ENCODE measurements around the gene NEURL1.
"Not testable (repeated sequence)": the region's sequence is repeated elsewhere in the genome, so short reads cannot be mapped to it uniquely, and the experiment has no call there.

NEURL1 gene

DNA sequence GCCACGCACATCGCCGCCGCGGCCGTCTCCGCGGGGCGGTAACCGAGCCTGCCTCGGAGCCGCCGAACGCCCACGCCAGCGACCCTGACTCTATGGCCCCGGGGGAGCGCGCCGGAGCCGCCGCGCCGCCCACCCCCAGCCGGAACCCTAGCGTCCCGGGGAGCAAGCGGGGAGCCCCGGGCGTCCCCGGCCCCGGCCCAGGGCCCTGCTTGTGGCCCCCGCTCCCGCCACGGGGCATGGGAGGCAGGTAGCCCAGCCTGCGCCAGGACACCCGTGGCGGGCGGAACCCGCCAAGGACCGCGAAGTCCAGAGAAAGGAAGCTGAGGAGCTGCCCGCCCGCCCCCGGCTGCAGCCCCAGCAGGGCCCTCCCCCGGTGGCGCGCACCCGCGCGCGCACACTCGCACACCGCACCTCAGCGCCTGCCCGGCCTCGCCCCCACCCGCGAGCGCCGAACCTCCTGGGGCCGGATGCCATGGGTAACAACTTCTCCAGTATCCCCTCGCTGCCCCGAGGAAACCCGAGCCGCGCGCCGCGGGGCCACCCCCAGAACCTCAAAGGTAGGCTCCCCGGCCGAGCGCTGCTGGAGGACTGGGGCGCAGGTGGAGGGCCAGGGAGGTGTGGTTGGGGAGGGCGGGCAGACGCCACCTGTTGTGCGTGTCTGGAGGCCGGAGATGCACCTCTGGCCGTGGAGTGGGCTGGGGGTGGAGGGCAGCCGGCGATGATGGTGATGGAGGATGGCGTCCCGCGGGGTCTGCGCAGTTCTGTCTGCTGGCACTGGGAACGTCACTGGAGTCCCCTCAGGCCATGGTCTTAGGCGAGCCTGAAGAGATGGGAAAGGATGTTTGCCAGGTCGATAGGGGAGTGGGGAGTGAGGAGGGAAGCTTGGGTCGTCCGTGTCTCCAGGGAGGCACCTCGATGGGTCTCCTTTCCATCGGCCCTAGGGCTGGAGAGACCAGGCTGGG lies 692 bp downstream of the NEURL1 start:
- DNase-seq (ENCODE audit: low spot score): peak; percentile 34

DNA sequence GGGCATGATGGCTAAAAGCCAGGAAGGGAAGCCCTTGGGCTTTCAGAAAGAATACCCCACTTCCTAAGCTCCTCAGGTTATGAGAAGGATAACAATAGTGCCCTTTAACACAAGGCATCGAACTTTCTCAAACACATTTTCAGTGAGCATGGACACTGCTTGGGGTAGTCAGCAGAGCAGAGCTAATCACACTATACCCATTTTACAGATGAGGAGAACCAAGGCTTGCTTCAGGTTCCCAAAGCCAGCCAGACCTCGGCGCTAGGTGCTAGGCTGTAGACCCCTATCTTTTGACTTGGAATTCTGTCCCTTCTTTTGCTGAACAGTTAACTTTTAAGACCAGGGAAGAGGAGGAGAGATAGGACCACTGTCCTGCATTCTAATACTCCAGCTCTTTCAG lies 1.8 kb downstream of the NEURL1 start:
- no peak for DNase-seq (ENCODE audit: low spot score)

DNA sequence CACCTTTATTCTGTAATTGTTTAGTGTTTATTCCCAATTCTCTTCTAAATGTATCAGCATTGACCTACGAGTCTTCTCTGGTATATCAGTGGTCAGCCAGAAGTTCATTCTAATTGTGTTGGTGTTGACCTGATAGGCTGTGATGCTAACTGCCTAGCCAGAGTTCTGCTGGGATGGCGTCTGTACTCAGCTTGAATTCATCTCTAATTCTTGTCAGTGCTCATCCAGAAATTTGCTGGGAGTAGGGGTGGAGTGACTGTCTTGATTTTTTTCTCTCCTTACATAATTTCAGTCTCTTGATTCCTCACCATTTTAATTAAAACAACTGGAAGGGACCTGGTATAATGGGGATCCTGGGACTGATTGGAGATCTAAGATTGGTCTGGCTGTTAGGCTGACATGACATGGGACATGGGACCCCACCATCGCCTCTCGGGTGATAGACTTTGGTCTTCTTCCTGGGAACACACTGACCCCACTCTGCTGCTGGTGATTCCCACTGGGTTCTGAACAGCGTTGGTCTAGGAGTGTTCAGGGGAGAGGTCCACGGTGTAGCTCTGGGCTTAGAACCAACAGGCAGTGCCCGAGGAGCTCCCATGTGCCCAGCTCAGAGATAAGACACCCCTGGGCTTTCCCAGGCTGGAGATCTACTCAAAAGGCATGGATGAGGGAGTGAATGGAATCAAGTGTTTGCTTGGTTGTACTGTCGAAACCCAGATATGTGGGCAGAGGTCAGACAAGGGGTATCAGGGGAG lies 3.8 kb downstream of the NEURL1 start:
- peak; percentile 21 for DNase-seq (ENCODE audit: low spot score)

DNA sequence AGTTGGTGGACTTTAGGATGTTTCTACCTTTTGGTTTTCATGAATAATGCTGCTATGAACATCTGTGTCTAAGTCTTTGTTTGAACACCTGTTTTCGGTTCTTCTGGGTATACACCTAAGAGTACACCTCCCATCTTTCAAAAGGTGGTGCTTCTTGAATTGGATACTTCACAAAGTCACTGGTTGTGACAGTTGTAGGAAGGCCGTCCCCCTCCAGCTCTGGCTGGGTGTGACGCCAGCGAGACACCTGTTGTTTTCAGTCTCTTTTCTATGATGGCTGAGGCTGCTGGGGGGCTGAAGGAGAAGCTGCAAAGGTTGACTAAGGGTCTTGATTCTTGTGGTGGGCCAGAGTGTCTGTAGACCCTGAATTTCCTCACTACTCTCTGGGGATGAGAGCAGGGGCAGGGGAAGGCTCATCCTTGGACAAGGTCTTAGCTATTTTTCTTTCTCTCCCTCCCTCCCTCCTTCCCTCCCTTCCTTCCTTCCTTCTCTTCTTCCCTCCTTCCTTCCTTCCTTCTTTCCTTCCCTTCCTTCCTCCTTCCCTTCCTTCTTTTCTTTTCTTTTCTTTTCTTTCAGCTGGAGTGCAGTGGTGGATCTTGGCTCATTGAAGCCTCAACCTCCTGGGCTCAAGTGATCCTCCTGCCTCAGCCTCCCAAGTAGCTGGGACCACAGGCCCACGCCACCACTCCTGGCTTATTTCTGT lies 5.6 kb downstream of the NEURL1 start:
- no peak for DNase-seq (ENCODE audit: low spot score)

DNA sequence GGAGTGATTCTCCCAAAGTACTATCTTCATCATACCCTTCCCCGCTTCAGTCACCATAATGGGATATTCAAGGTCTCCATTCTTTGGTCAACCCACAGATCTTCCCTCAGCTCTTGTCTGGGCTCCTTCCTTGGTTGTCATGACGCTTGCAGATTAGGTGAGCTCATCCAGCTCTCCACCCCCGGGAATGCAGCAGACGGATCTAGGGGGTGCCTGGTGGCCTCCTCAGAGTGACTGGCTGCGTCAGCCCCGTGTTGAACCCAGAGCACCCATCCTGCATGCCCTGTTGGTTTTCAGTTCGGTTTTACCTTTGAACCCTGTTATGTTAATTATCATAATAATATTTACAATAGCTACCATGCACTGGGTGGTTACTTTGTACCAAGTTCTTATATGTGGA lies 6.4 kb downstream of the NEURL1 start:
- DNase-seq (ENCODE audit: low spot score): no peak

DNA sequence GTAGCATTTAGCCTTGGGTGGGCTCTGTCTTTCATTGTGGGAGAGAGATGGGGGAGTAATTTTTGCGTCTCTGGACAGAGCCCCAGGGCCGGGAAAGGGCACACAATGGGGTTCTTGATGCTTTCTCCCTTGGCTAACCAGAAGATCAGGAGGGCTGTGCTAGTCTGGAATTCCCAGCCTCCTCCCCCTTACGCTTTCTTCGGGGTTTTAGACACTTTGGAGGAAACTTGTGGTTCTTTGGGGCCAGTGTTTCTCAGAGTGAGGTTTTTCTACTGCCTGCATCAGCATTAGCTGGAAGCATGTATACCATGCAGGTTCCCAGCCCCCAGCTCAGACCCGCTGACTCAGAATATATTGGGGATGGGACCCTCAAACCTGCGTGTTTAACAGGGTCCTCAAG lies 7.0 kb downstream of the NEURL1 start:
- no peak for DNase-seq (ENCODE audit: low spot score)

DNA sequence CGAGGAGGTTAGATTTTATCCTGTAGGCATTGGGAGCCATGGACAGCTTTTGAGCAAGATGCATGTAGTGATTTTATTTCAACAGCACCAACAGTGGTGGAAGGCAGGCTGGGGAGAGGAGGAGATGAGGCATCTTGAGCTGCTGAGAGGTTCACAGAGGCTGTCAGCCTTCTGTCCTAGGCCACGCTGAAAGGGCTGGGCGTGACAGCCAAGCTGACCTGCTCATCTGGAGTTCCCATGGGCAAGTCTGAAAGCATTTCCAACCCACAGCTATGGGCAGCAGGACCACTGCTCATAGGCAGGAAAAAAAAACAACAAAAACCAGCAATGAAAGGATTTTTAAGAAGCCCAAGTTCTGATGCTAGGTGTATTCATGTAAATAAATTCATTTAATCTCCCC lies 7.7 kb downstream of the NEURL1 start:
- peak; percentile 10 for DNase-seq (ENCODE audit: low spot score)

DNA sequence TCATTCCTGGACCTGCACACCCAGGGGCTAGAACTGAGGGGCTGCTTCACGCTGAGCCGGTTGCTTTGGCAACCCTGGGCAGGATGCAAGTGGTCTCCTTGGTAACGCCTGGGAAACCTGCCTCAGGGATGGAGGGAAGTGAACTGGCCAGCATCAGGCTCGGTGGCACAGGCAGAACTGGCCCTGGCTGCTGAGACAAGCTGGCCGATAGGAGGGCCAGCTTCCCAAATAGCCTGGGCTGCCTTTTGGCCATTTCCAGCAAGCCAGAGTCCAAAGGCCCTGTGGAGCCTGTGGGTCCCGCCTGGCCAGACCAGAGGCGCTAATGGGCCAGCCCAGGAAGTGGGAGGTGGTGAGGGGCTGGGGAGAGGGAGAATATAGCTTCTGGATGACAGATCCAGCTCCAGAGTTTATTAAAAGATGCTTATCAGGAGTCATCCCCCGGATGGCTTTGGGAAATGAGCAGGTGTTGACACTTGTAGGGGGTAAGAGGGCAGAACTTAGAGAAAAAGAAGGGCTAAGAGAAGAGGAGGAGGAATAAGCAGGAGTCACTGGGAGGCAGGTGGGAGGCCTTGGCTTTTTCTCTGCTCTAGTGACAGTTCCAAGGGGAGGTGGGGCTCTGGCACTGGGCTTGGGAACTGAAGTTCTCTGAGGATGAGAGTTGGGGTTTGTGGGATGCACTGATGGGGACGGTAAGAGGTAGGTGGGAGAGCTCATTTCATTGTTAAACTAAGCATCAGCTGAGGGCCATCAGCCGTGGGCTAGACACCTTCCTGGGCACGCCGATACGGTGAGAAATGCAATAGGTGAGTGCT lies 9.6 kb downstream of the NEURL1 start:
- peak; percentile 88 for DNase-seq (ENCODE audit: low spot score)

DNA sequence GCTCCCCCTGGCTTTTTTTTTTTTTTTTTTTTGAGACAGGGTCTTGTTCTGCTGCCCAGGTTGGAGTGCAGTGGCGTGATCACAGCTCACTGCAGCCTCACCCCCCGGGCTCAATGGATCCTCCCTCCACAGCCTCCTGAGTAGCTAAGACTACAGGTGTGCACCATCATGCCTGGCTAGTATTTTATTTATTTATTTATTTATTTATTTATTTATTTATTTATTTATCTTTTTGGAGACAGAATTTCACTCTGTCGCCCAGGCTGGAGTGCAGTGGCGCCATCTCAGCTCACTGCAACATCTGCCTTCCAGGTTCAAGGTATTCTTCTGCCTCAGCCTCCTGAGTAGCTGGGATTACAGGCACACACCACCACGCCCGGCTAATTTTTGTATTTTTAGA lies 10.3 kb downstream of the NEURL1 start:
- not testable (repeated sequence) for DNase-seq (ENCODE audit: low spot score)

DNA sequence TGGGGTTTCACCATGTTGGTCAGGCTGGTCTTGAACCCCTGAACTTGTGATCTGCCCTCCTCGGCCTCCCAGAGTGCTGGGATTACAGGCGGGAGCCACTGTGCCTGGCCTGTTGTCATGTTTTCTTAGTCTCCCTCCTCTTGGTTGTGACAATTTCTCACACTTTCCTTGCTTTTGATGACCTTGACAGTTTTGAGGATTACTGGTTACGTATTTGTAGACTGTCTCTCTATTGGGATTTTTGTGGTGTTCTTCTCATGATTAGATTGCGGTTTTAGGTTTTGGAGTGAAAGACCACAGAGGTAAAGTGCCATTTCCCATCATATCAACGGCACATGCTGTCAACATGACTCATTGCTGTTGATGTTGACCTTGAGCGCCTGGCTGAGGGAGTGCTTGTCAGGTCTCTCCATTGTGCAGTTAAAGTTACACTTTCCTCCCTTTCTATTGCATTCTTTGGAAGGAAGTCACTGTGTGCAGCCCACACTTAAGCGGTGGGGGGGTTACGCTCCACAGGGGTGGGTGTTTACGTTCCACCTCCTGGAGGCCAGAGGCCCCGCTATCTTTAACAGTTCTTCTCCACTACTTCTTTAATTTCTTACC lies 10.8 kb downstream of the NEURL1 start:
- no peak for DNase-seq (ENCODE audit: low spot score)

DNA sequence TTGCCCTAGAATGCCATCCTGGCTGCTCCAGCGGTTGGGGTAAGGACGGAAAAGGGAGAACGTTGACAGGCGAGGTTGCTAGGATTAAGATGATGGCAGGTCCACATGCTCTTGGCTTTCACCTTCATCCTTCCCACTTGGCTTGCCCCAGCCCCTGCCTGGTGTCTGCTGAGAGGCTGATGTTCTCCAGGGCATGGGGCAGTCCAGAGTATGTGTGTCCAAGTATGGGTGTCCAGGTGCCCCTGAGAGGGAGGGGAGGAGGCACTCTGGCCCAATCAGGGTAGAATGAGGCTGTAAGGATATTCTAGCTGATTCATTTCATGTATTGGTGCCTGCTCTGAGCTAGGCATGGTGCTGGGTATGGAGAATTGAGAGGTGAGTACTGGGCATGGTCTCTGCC lies 12.6 kb downstream of the NEURL1 start:
- DNase-seq (ENCODE audit: low spot score): no peak

DNA sequence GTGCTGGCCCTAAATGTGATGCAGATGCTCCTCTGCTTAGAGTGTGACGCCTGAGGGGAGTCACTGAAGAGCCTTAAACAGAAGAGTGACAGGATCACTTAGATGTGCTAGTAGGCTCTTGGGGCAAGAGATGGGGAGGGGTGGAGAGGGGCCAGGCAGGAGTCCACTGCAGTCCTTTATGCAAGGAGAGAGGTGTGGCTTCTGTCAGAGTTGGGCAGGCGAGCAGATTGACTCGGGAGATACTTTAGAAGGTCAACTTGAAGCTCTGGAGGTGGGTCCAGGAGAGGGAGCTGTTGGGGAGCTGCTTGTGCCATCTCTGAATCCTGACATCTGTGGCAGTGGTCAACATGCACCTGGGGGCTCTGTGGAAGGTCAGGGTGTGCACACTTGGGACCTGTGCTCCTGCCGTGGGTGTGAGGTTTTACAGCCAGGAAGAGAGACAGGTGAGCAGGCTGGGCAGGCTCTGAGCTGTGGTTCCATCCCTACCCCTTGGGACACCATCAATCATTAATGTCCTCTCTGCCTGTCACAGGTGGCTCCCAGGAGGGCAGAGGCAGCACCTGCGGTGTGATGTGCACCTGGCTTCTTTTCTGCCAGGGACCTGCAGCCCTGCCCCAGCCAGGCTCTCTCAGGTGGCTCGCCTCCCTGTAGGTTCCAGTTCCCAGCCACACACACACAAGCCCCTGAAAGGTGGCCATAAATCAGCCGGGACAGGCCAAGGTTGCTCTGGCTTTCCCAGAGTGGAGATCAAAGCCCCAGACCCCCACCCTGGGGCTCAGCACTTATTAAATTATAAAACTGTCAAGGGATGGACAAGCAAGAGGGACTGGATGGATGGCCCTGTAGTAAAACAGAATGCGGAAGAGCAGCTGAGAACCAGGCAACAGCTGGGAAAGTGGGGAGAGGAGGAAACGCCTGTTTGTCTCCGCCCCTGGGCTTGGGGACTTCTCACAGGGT lies 14.0 kb downstream of the NEURL1 start:
- DNase-seq (ENCODE audit: low spot score): no peak

DNA sequence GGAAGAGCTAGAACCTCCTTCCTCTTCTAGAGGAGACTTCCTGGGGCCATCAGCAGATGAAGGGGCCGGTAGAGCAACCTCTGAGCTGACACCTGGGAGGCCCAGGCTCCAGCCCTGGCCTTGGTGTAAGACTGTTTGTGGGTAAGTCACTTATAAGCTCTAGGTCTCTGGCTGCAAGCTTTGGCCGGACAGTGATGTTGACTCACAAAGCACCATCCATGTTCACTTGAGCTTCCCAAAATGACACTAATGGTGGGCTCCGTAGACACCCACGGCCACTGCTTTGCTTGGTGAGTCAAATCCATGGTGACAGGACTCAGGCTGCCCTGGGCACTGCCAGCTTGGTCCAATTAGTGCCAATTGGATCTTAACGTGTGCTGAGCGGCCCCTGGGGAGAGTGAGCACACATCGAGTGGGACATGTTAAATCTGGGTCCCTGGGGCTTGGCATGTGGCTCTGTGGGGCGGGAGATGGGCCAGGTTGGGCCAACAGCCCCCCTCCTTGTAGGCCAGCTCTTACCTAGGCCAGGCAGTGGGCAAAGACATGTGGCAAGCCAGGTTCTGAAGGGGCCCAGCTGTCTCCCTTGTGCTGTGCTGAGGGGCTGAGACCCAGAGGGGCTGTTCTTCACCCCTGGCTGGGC lies 16.7 kb downstream of the NEURL1 start:
- DNase-seq (ENCODE audit: low spot score): no peak

DNA sequence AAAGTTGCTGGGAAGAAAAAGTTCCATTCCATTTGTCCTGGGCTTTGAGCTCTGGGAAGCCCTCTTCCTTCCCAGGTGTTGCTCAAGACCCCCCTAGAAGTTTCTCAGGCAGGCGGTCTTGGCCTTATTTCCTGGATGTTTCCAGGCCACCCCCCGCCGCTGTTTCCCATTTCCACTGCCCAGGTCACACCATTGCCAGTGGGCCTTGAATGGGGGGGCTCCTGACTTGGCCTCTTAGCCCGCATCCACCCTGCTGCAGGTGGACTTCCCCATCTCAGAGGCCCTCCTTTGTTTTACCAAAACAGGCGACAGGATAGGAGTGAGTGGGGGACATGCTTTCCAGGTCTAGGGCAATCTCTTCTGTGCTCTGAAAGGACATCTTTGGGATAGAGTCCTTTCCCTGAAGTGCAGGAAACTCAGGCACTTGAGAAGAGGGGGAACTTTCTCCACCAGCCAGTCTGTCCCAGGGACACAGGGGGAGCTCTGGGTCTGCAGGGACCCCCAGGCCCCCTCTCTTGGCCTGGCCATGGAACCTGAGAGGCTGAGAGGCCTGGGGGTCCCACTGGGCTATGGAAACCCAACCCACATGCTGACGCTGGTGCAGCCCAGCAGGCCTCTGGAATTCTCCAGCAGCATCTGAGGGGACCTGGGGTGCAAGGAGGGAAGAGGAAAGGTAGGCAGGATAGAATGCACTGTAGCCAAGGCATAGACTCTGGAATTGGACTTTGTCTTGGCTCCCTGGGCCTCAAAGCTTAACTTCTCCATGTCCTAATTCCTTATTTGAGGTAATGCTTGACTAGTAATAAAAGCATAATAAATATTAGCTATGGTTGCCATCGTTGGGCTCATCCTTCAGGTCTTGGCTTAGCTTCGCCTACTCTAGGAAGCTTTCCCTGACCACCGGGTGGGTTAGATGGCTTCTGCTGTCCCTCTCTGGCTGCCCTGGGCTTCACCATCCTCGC lies 17.6 kb downstream of the NEURL1 start:
- DNase-seq (ENCODE audit: low spot score): no peak

DNA sequence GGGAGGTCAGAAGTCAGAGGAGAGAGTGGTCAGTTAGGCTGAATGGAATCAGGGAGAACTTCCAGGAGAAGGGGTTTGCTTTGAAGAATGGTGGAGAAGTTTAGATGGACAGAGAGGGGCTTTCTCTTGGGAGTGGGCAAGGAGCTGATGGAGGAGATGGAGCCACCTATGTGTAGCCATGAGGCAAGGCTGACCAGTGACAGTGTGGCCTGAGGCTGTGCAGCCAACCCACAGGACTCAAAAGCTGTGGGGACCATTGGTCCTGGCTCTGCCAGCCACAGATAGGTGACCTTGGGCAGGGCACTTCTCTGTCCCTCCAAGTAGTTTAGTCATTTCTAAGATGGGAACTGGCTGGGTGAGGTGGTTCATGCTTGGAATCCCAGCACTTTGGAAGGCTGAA lies 18.7 kb downstream of the NEURL1 start:
- DNase-seq (ENCODE audit: low spot score): no peak

DNA sequence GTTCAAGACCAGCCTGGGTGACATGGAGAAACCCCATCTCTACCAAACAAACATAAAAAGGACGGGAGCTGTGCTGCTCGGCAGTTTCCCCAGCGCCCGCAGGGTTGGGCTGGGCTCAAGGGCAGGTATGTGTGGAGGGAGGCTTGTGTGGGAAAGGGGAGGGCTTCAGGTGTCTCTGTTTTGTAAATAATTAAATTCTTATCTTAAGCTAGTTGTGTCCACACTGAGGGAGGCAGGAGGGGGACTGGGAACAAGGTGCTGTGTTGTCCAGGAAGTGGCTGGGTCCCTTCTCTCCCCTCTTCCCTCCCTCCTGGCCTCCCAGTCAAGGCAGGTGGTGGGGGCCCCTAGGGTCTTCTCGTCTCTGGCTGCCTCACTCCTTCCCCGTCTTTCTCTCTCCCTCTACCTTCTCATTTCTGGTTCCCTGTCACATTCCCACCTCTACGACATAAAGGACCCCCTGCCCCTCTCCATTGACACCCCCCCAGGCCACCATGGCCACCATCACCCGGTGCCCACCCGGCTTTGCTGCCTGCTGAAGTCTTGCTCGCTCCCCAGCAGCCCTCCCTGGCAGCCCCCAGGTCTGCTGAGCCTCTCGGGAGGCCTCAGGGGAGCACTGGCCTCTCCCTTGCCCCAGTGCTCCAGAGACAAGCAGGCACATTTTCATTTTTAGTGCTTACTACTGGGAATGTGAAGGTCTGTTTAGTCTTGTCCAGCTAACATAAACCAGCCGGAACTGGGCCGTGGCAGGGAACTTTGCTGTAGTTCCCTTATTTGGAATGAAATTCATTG lies 19.3 kb downstream of the NEURL1 start:
- DNase-seq (ENCODE audit: low spot score): no peak

DNA sequence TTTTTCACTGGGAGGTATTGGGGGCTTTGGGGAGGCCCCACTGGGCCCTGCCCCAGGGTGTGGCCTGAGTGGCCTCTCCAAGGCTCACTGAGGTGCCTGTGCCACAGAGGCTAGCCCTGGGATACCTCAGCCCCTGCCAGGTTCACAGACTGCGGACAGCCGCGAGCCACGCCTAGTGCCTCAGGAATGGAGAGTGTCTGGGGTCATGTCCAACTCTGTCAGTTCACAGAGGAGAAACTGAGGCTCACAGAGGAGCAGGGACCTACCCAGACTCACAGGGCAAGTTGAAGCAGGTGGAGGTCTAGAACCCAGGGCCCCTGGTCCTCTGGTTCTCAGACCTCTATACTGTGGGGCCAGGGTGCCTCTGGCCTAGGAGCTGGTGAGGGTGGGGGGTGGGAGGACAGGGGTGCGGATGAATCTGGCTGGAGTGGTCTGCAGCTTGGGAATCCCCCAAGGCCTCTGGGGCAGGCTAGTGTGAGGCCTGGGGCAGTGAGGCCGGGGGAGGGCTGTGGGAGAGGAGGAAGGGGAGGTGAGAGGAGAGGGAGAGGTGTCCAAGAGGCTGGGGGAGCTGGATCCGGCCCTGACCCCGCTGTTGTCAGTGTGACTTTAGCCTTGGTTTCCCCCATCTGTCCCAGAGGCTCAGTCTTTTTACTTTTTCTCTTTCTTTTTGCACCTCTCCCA lies 20.0 kb downstream of the NEURL1 start:
- DNase-seq (ENCODE audit: low spot score): no peak
